Astrocyte of the hippocampus (primary cell): ENCODE data around the gene LRRC4C.
"Not testable (repeated sequence)": the region's sequence is repeated elsewhere in the genome, so short reads cannot be mapped to it uniquely, and the experiment has no call there.

Experiments used
- DNase-seq: peaks from one replicate; pipeline ENCODE4 v3.0.0; 2011; ENCODE audit warnings: low read depth, low spot score

LRRC4C gene

DNA sequence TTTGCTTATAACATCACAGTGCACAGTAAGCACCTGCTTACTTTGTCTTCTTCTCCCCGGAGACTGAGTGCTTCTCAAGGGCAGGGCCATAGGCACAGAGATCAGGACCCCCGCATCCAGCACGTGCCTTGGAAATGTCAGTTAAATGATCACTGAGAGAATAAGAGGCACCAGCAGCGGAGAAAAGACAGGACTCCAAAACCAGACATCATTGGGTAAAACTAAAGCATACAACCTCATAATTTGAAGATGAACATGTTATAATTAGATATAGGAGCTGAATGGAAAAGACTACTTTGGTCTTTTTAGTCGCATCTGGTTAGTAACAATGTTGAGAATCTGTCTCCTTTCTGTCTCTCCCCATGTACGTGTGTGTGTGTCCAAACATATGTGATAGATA, 1279.9 kb downstream of the LRRC4C start:
- no peak for DNase-seq

DNA sequence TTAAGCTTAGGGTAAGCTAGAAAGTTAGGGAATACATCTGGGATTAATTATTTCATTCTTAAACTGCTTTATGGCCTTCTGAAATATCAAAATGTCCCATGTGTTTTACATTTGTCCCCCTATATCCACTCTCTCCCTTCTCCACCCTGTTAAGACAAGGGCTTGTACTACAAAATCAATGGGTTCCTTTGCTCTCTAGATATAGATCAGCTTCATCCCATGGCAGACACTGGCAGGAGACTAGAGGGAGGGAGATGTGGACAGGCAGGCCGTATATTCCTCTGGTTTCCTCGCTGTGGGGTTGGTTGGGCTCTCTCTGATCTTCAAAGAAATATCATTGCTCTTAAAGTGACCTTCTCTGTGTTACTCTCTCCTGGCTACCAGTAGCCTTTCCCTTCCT, 1281.0 kb downstream of the LRRC4C start:
- no peak for DNase-seq

DNA sequence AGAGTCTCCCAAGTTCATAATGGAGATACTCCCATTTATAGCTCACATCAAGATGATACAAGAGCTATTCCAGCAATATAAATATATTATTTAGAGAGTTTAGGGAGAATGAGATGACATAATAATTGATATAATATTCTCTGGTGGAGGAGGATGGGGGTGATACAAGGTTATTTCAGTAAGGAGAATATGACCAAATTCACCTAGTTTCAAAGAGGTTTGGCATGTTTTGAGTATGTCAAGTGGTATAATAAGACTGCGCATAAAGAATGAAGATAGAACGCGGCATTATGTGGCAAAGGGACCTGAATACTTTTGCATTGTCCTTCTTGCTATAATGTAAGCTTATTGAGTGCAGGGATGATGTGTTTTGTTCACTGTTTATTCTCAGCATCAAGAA, 1283.5 kb downstream of the LRRC4C start:
- DNase-seq: no peak

DNA sequence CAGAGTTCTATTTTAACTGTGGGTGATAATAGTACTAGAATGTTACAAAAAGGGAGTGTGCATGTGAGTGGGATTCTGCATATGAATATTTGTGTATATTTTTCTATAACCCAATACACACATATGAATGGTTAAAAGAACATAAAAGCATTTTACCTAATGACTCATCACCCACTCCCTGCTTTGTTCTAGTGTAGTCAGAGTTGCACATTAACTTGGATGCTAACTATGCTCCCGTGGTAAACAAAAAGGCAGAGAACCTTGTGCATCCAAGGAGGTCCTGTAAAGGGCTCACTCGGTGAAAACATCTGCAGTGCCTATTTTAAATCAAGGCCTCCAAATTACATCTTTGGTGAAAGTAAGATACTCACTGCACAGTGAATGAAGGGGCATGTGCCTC, 1289.4 kb downstream of the LRRC4C start:
- peak; percentile 42 for DNase-seq

DNA sequence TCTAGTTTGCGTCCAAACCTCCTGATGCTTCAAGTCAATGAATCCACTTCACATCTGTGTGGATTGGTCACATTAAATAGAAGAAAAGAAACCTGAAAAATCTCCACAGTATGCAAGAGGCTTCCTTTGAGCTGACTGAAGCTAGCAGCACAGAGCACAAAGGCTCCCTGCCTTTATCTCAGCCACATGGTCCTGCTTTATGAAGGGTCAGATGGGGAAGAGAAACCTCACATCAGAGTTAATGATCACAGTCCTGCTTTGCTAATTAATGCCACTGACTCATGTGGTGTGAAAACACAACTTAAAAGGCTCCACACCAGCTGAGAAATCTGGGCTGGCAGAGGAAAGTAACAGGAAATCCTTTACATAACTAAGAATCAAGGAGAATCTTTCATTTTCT, 1291.0 kb downstream of the LRRC4C start:
- DNase-seq: peak; percentile 45

DNA sequence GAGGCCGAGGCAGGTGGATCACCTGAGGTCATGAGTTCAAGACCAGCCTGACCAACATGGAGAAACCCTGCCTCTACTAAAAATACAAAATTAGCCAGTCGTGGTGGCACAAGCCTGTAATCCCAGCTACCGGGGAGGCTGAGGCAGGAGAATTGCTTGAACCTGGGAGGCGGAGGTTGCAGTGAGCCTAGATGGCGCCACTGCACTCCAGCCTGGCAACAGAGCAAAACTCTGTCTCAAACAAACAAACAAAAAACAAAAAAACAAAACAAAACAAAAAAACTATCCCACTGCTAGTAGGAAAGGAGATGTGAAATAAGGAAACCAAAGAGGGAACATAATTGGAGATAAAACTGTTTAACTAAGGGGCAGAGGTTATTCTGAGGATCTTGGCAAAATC, 1291.6 kb downstream of the LRRC4C start:
- DNase-seq: not testable (repeated sequence)

DNA sequence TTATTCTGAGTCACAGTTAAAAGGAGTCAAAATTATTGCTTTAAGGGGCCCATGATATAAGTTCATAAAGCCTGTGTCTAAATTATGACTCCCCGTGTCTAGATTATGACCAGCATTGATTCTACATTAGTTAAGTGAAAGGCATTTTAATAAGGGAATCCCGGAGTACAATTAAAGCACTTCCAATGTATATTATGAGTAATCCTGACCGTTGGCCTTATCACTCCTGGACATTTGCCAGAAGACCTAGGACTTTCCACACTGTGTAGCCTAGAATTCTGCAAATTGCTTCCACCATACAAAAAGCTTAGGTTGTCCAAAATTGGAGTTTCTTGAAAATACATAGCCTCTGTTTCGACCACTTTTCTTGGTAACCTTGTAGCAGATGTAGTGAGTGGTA, 1292.6 kb downstream of the LRRC4C start:
- no peak for DNase-seq

DNA sequence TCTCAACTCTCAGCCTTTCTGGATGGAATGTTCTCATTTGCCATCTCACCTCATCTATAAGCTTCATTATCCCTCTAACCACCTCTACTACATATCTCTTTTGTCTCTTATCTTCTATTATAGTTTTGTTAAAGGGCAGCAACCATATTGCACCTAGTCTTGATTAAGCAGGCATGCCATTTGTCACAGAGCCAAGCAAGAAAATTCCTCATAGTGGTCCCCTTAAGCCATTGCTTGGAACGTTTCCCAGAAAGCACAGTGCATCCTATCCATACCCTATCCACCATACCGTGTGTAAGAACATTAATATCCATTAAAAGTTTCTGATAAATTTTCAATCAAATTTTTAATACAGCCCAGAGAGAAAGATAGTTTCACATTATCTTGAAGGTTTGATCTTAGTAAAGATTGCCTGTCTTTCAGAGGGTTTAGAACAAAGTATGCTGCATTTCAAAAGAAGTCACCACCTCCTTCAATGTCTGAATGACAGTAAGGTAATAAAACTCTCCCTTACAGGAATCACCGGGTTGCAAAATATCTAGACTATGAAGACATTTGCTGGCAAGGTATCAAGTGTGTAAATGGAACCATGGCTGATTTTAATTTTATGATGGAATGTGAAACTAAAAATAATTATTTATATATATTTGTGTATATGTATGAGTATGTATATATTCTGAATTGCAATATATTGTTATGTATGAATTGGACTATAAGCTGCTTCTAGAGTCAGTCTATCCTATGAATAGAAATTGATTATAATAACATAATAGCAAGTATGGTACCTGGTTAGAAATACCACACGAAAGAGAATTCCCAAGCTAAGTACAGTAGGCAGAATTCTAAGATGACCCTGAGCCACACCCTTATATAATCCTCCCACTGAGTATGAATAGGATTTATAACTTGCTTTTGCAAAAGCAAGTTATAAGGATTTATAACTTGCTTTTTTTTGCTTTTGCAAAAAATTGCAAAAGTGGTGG, 1296.3 kb downstream of the LRRC4C start:
- peak; percentile 41 for DNase-seq

DNA sequence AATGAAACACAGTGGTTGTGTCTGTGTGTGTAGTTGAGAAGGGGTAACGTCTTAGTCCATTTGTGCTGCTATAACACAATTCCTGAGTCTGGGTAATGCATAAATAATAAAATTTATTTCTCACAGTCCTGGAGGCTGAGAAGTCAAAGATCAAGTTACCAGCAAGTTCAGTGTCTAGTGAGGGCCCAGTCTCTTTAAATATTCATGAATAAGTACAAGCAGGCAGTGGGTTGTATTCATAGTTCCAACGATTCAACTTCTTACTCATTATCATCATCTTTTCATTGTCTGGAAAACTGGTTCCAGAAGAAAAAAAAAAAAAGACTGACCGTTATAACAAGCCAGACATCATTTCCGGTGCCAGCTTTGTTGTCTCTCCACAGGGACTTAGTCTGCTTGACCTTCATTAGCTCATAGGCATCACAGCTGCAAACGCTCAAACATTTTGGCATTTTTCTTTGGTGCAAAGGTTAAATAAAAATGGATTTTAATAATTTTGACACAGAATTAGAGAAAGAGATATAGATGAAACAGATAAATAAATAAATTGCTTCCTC, 1297.5 kb downstream of the LRRC4C start:
- DNase-seq: no peak

DNA sequence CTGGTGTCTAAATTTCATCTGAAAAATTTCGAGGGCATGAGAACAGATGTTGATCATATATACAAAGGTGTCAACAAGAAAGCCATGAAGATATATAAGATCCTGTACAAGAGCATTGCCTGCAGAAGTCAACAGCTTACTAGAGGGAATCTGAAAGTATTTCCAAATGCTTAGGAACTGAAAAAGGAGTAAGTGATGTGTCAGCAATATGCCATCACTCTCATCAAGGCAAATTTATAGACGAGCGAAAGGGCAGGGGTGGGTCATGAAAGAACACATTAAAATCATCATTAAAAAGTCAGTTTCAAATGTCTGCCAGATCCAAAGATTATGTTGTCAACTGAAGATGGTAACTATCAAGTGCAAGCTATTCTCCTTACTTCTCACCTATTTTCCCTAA, 1299.0 kb downstream of the LRRC4C start:
- no peak for DNase-seq

DNA sequence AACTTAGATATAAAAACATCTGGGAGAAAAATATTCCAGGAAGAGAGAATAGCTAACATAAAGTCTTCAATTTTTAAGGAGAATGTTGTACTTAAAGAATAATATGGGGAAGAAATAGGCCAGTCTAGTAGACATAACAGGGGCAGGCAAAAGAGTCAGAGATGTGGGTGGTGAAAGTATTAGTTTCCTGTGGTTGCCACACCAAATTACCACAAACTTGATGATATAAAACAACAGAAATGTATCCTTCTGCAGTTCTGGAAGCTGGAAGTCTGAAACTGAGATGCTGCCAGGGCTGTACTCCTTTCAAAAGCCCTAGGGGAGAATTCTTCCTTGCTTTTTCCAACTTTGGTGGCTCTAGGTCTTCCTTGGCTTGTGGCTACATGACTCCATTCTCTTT, 1309.7 kb downstream of the LRRC4C start:
- peak; percentile 72 for DNase-seq

DNA sequence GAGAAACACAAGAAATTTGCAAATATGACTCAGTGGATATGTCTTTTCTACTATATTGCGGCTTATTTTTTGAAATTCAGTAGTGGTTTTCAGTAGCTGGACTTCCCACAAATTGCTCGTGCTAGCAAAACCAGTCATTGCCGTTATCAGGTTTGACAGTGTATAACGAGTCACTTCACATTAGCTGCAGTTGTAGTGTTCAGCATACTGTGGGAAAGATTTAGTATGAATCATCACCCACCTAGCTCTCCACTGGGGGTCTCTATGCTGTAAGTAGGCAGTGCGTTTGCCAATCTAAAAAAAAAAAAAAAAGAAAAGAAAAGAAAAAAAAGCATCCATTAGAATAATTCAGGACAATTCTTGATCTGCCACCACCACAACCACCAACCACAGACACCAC, 1318.9 kb downstream of the LRRC4C start:
- peak; percentile 83 for DNase-seq

DNA sequence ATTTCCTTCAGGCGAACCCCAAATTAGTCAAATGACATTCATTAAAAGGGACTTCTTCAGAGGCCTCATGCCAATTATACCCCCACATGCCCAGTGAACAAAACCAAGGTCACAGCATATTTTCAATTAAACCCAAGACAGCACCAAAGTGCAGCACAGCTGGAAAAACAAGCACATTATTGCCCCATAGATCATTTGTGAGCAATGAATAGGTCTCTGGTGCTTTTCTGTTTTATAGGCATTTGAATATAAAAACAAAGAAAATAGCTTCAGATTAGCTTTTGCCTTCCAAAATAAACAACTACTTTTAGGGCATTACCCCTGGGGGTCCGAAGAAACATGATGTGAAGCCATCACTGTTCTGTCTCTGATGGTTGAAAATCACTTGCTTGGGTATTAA, 1319.9 kb downstream of the LRRC4C start:
- DNase-seq: no peak

DNA sequence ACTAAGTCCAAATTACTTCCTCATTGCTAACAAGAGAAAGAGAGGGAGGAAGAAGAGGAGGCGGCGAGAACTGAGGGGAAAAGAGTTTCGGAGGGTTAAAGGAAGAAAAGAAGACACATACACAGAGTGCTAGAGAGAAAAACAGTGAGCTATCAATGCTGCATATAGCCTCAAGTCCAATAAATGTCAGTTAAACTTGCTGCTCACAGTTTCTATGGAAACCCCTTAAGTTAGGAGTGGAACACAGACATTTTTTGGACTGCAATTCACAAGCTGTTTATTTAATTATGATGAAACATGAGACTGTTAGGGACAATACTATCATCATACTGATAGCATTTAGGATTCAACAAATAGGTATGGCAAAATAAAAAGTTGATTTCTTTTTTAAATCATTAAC, 1320.4 kb downstream of the LRRC4C start:
- DNase-seq: no peak

DNA sequence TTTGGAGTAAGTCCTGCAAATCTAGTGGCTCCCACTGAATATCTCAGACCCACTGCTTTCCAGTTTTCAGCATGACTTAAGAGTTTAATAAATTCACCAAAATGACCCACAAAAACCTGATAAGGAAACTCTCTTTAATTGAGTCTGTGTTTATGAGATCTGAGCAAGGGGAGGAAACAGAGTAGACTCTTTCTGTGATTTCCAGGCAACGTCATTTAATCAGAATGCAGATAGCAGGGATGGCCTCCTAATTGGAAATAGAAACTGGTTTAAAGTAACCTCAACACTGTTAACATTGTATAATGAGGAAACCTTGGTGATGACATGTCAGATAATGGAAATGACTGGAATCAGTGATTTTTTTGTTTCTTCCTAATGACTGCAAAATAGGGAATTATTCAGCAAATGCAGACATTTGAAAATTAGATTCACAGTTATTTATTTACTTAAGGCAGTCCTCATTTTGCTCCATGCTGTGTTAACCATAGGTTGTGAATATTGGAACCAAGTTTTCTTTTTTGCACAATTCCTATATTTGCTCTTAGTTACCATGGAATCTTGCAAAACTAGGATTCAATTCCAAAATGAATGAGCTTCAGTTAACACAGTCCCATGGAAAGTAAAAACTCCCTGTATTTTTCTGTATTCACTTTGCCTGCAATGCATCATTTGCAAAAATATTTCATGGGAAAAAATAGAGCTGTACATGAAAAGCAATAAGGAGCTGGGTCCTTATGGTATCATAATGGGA, 1324.5 kb downstream of the LRRC4C start:
- peak; percentile 42 for DNase-seq

DNA sequence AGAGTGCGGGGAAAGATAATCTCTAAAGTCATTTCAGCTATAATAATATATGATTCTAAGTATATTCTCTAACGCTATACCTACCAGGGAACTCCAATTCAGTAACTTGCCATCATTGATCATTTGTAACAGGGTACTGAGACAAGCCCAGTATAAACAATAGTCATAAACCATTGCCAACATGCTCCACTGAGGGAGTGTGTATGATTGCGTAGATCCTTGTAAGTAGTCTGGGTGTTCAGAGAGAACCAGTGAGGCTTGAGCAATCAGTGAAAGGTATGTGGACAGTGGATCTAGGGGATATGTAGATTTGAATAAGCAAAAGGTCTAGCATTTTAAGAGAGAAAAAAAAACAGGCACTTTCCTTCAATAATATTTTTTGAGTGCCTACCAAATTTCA, 1326.0 kb downstream of the LRRC4C start:
- DNase-seq: no peak

DNA sequence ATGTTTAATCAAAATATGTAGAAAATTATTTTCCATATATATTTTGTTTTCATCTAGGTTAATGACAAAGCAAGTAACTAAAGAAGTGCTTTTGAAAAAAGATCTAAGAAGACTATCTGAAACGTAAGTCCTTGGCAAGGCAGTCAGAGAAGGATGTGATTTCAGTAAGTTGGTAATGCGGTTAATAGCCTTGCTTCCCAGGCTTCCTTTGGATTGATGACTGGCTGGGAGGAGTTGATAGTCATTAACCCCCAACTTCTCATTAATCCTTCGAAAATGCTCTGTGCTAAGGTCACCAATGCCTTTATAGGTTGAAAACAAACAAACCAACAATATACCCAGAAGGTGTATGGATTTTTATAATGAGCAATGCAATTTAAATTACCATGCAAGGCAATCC, 1326.5 kb downstream of the LRRC4C start:
- no peak for DNase-seq

DNA sequence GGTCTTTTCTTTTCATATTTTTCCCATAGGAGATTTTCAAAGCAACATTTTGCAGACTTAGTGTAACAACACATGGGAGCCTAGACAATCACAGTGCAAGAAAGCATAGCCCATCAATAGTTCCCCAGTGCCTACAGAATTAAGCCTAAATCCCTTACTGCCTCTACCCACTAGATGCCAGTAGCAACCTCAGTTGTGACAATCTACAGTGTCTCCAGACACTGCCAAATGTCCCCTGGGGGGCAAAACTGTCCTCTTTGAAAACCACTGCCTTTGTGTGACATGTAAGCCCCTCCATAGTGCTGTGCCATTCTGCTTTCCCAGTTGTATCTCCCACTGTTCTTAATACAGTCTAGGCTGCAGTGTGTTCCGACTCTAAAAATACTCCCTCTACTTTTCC, 1329.0 kb downstream of the LRRC4C start:
- peak; percentile 40 for DNase-seq

DNA sequence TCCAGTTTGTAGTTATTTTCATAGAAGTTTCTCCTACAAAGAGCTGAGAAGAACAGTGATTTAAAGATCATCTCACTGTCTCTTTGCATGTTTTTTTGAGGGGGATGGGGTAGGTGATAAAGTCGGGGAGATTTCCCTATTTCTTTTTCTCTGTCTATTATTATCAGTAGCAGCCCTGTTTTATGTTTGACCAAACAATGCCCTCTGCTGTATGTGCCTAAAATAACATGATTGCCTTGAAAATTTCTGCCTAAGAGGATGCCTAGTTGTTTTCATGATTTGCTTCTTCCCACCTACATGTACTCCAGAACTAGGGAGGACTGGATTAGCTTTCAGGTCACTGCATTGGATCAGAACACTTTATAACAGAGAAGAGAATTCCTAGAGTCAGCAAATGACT, 1330.2 kb downstream of the LRRC4C start:
- peak; percentile 44 for DNase-seq

DNA sequence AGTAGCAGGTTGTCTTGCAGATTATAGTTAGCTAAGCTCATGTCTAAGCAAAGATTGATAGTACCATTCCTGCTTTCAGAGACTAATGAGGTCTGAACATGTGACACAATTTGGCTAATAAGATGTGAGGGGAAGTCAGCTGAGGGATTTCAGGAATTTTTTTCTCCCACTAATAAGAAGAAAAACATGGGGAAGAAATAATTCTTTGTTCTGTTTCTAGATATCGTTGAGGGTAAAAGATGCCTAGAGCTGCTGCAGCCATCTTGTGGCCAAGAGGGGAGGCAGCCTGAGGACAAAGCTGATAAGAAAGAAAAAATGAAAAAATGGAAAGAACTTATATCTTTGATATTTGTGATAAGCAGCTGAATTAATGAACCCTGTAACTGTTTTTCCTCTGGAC, 1334.4 kb downstream of the LRRC4C start:
- DNase-seq: no peak

DNA sequence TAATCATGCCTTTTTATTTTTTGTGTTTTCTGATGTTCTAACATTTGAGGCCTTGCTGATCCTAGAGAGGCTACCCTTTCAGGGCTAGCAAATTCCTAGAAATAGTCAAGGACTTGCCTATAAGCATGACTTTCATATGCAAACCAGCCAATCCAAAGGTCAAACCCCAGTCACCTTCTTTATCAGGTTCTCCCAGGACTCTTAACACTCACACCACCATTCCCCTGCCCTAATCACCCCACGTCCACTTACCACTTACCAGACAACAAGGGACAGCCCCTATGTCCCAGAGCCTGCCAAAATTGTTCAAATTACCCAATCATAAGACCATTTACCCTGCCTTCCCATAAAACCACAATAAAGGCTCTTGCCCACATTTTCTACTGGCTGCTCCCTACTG, 1339.8 kb downstream of the LRRC4C start:
- DNase-seq: no peak

DNA sequence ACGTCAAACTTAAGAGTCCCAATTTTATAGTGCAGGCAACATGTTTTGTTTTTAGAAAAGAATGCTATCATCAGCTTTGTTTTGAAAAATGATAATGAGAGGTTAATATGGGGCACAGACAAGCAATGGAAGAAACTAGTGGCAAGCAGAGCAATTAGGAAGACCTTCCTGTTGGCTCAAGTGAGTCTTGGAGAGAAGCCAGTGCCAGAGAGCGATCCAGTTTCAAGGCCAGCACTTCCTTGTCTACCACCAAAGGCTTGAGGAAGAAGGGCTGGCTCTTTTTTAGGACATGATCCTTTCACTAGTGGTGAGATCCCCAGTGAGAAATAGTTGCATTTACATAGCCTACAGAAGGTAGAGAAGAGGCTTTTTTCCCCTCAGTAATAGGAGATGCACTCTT, 1340.7 kb downstream of the LRRC4C start:
- DNase-seq: no peak

DNA sequence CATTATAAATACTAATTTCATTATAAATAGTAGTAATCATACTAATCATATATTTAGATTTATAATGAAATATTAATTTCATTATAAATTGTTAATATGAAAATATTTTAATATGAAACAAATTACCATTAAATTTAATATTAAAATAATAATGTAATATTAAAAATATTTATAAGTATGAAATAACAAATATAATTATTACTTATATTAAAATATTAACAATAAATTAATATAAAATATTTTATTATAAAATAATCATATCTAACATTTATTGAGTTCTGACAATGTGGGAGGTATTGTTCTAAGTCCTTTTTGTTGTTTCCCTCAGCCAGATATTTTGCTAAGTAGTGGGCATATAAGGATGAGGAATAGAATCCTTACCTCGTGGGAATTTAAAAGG, 1341.4 kb downstream of the LRRC4C start:
- DNase-seq: no peak
